IMR-90 (cell line): ENCODE measurements around the gene HOXC12. TPM values are rescaled to one million over a fixed set of nuclear protein-coding genes. Genes with fewer than 3 reads are reported as not detected.

Experiments used
- ATAC-seq: fragments of 200-7000 bp; cut with Tn5 transposase; 2 replicates; pipeline ENCODE4 v1.9.1; 2020; ENCODE audit warnings: low read depth, mild to moderate bottlenecking, moderate library complexity
- BruUV-seq: library from RNA; stranded (reverse); fragments of 400-500 nt; replicated peaks from 2 replicates; lab custom pipeline; 2021; lab: Mats Ljungman, UMichigan
- CTCF ChIA-PET: fragments of 300-600 bp; formaldehyde crosslinking; extraction: SDS; loops from one replicate; lab custom pipeline; 2021; ENCODE audit warnings: antibody characterized with exemption; lab: Yijun Ruan, JAX
- POLR2A ChIA-PET: fragments of 300-600 bp; sonication (Branson Sonifier 250); formaldehyde crosslinking; loops from one replicate; lab custom pipeline; 2022; ENCODE audit warnings: antibody characterized with exemption; ENCODE audit not compliant: unreplicated experiment; lab: Charles Lee
- DNase-seq: peaks from one replicate; pipeline ENCODE4 v3.0.0; 2013
- H2AFZ ChIP-seq: replicated peaks from 2 replicates; pipeline ENCODE3; 2013; ENCODE audit warnings: low read length, mild to moderate bottlenecking; ENCODE audit not compliant: poor library complexity
- H2AK5ac ChIP-seq: 2 replicates; pipeline ENCODE4 v1.6.1; 2013; ENCODE audit warnings: low read depth, low read length, inconsistent platforms
- H2AK9ac ChIP-seq: replicated peaks from 2 replicates; pipeline ENCODE3; 2013; ENCODE audit warnings: mild to moderate bottlenecking, low read depth, low read length, moderate library complexity; ENCODE audit not compliant: poor library complexity
- H2BK120ac ChIP-seq: 2 replicates; pipeline ENCODE4 v1.6.1; 2013; ENCODE audit warnings: low read depth, low read length, inconsistent platforms
- H2BK15ac ChIP-seq: 3 replicates; pipeline ENCODE4 v1.6.1; 2013; ENCODE audit warnings: low read depth, low read length, inconsistent platforms
- H2BK20ac ChIP-seq: 2 replicates; pipeline ENCODE4 v1.6.1; 2013; ENCODE audit warnings: low read depth, mild to moderate bottlenecking, inconsistent platforms, low read length, moderate library complexity
- H2BK5ac ChIP-seq: 2 replicates; pipeline ENCODE4 v1.6.1; 2013; ENCODE audit warnings: mild to moderate bottlenecking, low read depth, low read length, inconsistent platforms; ENCODE audit not compliant: poor library complexity, severe bottlenecking
- H3K14ac ChIP-seq: replicated peaks from 2 replicates; pipeline ENCODE4 v1.6.1; 2013; ENCODE audit warnings: low read depth, low read length, inconsistent platforms
- H3K18ac ChIP-seq: 2 replicates; pipeline ENCODE4 v1.6.1; 2013; ENCODE audit warnings: low read depth, low read length, control low read depth
- H3K23ac ChIP-seq: 2 replicates; pipeline ENCODE4 v1.6.1; 2013; ENCODE audit warnings: low read depth, low read length, inconsistent platforms
- H3K27ac ChIP-seq: 2 replicates; pipeline ENCODE4 v1.5.1; 2013; ENCODE audit warnings: mild to moderate bottlenecking, control low read depth, low read length; ENCODE audit not compliant: insufficient read depth
- H3K27me3 ChIP-seq: 2 replicates; pipeline ENCODE4 v1.6.1; 2013; ENCODE audit warnings: low read length; ENCODE audit not compliant: control insufficient read depth, insufficient read depth
- H3K36me3 ChIP-seq: 2 replicates; pipeline ENCODE4 v1.6.1; 2013; ENCODE audit warnings: low read length, mixed read lengths; ENCODE audit not compliant: control insufficient read depth, insufficient read depth
- H3K4ac ChIP-seq: 2 replicates; pipeline ENCODE4 v1.6.1; 2013; ENCODE audit warnings: low read depth, low read length, inconsistent platforms
- H3K4me1 ChIP-seq: 2 replicates; pipeline ENCODE4 v1.6.1; 2013; ENCODE audit warnings: low read length, mixed read lengths; ENCODE audit not compliant: control insufficient read depth, insufficient read depth
- H3K4me2 ChIP-seq: 2 replicates; pipeline ENCODE4 v1.6.1; 2013; ENCODE audit warnings: low read depth, mild to moderate bottlenecking, control low read depth, low read length, moderate library complexity
- H3K4me3 ChIP-seq: 2 replicates; pipeline ENCODE4 v1.5.1; 2013; ENCODE audit warnings: low read depth, mild to moderate bottlenecking, control low read depth, low read length, moderate library complexity; ENCODE audit not compliant: insufficient read depth
- H3K56ac ChIP-seq: 2 replicates; pipeline ENCODE4 v1.6.1; 2013; ENCODE audit warnings: low read length, inconsistent platforms; ENCODE audit not compliant: insufficient read depth; ENCODE audit errors: extremely low read depth
- H3K79me1 ChIP-seq, 2 experiments: 2 replicates each; pipeline ENCODE4 v1.6.1; 2013; ENCODE audit warnings: low read length in 2 of 2, inconsistent platforms in 1 of 2, low read depth in 1 of 2
- H3K9ac ChIP-seq: 2 replicates; pipeline ENCODE4 v1.6.1; 2013; ENCODE audit warnings: low read depth, low read length, control low read depth
- H3K9me1 ChIP-seq: 2 replicates; pipeline ENCODE4 v1.6.1; 2013; ENCODE audit warnings: low read length, inconsistent platforms; ENCODE audit not compliant: insufficient read depth
- H3K9me3 ChIP-seq: 2 replicates; pipeline ENCODE4 v1.6.1; 2013; ENCODE audit warnings: low read length; ENCODE audit not compliant: control insufficient read depth, insufficient read depth
- H4K20me1 ChIP-seq: 2 replicates; pipeline ENCODE4 v1.6.1; 2013; ENCODE audit warnings: low read length, inconsistent platforms; ENCODE audit not compliant: insufficient read depth
- H4K5ac ChIP-seq: 2 replicates; pipeline ENCODE4 v1.6.1; 2013; ENCODE audit warnings: mild to moderate bottlenecking, low read depth, low read length, control low read depth
- H4K8ac ChIP-seq, 2 experiments: 2 replicates each; pipeline ENCODE4 v1.6.1; 2013; ENCODE audit warnings: low read depth in 2 of 2, low read length in 2 of 2, control low read depth in 1 of 2, inconsistent platforms in 1 of 2
- H4K91ac ChIP-seq: 2 replicates; pipeline ENCODE4 v1.6.1; 2013; ENCODE audit warnings: low read depth, low read length, inconsistent platforms; ENCODE audit not compliant: insufficient read depth
- CTCF ChIP-seq: conservative IDR thresholded peaks from 2 replicates; pipeline ENCODE4 v1.5.1; 2012; ENCODE audit warnings: mild to moderate bottlenecking, low read depth, low read length, improper control_type of control experiment
- FOS ChIP-seq: fragments of 150-350 bp; IDR thresholded peaks from 2 replicates; pipeline ENCODE4 v1.6.1; 2016; ENCODE audit warnings: low read depth, low read length
- MAZ ChIP-seq: IDR thresholded peaks from 2 replicates; pipeline ENCODE4 v1.6.1; 2012; ENCODE audit warnings: low read depth, mild to moderate bottlenecking, low read length, improper control_type of control experiment, moderate library complexity, borderline replicate concordance
- NFE2L2 ChIP-seq: fragments of 150-350 bp; IDR thresholded peaks from 2 replicates; pipeline ENCODE4 v1.6.1; 2016; ENCODE audit warnings: low read depth, mild to moderate bottlenecking, low read length
- WGBS, 2 experiments: methylation state at CpG; one replicate each; pipeline versions ENCODE4 v1.1.5 to v1.1.7; 2013; ENCODE audit warnings: missing lambda C conversion rate in 2 of 2; ENCODE audit not compliant: insufficient read length in 1 of 2; ENCODE audit errors: extremely low coverage in 2 of 2; 5-methylcytosine and 5-hydroxymethylcytosine counted together
- dilution Hi-C: fragments of 300-500 bp; cut with HindIII; formaldehyde crosslinking; loops from one replicate; pipeline ENCODE4 v1.14.3; 2018; ENCODE audit warnings: low sequenced_read_pairs; ENCODE audit not compliant: unreplicated experiment
- in situ Hi-C: fragments of 300-500 bp; cut with MboI; formaldehyde crosslinking; loops from 3 replicates; pipeline ENCODE4 v1.14.3; 2019; ENCODE audit warnings: low sequenced_read_pairs, inconsistent platforms, mixed read lengths
- intact Hi-C: fragments of 100-400 bp; cut with micrococcal nuclease; formaldehyde crosslinking; loops from 2 replicates; pipeline ENCODE4 v1.10.0; 2022
- polyA plus RNA-seq, 3 experiments: library from polyadenylated mRNA; depleted of rRNA; stranded (reverse); fragments of >200 nt; gene quantifications; 2 replicates each; pipeline ENCODE4 v1.2.3, GENCODE V29; 2012; ENCODE audit warnings: low replicate concordance in 1 of 3
- total RNA-seq: library from RNA; depleted of rRNA; stranded (reverse); fragments of >200 nt; gene quantifications from 2 replicates; pipeline ENCODE4 v1.2.3, GENCODE V29; 2012

Gene HOXC12
- total and polyA plus RNA-seq, 2 of the 4 experiments (the other 2 are of a cell fraction), result not detected

GRCh38 chr12:53932915-53933314 lies 21.8 kb upstream of the HOXC12 start:
- Histone ChIP-seq H3K23ac (no peak overlapping the region), H3K9ac (no peak overlapping the region), H4K5ac (no peak overlapping the region), H3K14ac (no peak overlapping the region), H3K9me3 (peaks cover 7% of the 10 kb centered on the region), H2BK5ac (no peak overlapping the region), H2AK5ac (no peak overlapping the region), H2AK9ac (no peak overlapping the region), H2BK15ac (no peak overlapping the region), H3K9me1 (no peaks in the 10 kb centered on the region), H4K91ac (no peak overlapping the region), H4K8ac (no peak overlapping the region), H3K4ac (no peak overlapping the region), H3K36me3 (no peaks in the 10 kb centered on the region), H2BK120ac (no peak overlapping the region), H3K4me2 (no peak overlapping the region), H2AFZ (no peak overlapping the region), H4K20me1 (no peaks in the 10 kb centered on the region), H3K18ac (no peak overlapping the region), H3K27ac (no peak overlapping the region), H3K27me3 (peaks cover 88% of the 10 kb centered on the region), H3K4me1 (no peaks in the 10 kb centered on the region), H2BK20ac (no peak overlapping the region), H3K56ac (no peak overlapping the region), H3K79me1 (no peaks in the 10 kb centered on the region), H3K4me3 (no peak overlapping the region)
- WGBS, 2 experiments, result no CpG with 5 or more reads among the region's 4 CpGs
- no peak for DNase-seq
- ATAC-seq, result no peak
- in situ Hi-C loops, result no loop called here
- intact Hi-C loops, result no loop called here
- TF ChIP-seq FOS (no peak), CTCF (no peak), NFE2L2 (no peak), MAZ (no peak)
- ChIA-PET CTCF (no interaction called here), POLR2A (no interaction called here)
- no TSS peak for BruUV-seq
- dilution Hi-C loops, result no loop called here
